ENCODE results near the gene MAP4K5. TPM values are rescaled to one million over a fixed set of nuclear protein-coding genes. Genes with fewer than 3 reads are reported as not detected.

MAP4K5 gene
- total RNA-seq, 1 donor = 134 TPM

DNA sequence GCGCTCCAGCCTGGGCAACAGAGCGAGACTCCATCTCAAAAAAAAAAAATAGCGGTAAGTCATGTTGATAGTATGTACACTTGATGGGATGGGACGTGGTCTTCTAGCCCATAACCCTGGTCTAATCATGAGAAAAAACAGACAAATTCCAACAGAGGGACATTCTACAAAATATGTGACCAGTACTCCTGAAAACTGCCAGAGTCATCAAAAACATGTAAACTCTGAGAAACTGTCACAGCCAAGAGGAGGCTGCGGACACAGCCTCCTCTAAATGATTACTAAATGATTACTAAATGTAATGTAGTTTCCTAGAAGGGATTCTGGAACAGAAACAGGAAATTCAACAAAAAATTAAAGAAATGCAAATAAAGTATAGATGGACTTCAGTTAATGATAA is 156.6 kb downstream of the MAP4K5 start:
- no peak overlapping the region for H2AFZ ChIP-seq (ENCODE audit: low read length)
- DNase-seq (ENCODE audit: insufficient read length, low spot score, missing footprints) = no peak
- H3K79me2 ChIP-seq (ENCODE audit: insufficient read depth, low read length) = no peaks in the 10 kb centered on the region
- H3K4me2 ChIP-seq (ENCODE audit: insufficient read depth, low read length) = no peak overlapping the region
- no peaks in the 10 kb centered on the region for H3K4me1 ChIP-seq (ENCODE audit: insufficient read depth, low read length)
- TF ChIP-seq, protein P1, sequence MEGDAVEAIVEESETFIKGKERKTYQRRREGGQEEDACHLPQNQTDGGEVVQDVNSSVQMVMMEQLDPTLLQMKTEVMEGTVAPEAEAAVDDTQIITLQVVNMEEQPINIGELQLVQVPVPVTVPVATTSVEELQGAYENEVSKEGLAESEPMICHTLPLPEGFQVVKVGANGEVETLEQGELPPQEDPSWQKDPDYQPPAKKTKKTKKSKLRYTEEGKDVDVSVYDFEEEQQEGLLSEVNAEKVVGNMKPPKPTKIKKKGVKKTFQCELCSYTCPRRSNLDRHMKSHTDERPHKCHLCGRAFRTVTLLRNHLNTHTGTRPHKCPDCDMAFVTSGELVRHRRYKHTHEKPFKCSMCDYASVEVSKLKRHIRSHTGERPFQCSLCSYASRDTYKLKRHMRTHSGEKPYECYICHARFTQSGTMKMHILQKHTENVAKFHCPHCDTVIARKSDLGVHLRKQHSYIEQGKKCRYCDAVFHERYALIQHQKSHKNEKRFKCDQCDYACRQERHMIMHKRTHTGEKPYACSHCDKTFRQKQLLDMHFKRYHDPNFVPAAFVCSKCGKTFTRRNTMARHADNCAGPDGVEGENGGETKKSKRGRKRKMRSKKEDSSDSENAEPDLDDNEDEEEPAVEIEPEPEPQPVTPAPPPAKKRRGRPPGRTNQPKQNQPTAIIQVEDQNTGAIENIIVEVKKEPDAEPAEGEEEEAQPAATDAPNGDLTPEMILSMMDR (IDR thresholded peaks at IDR 0.05; ENCODE audit: extremely low read depth, low read depth, low read length) = no peak
- no peaks in the 10 kb centered on the region for H3K9me3 ChIP-seq (ENCODE audit: low read depth, low read length)
- H3K36me3 ChIP-seq (ENCODE audit: insufficient read depth, low read length) = no peaks in the 10 kb centered on the region
- H3K27me3 ChIP-seq (ENCODE audit: insufficient read depth, low read length) = no peaks in the 10 kb centered on the region
- no peaks in the 10 kb centered on the region for H4K20me1 ChIP-seq (ENCODE audit: insufficient read depth, low read length)
- H3K27ac ChIP-seq (ENCODE audit: low read depth, low read length) = no peak overlapping the region
- H3K4me3 ChIP-seq (ENCODE audit: insufficient read depth, low read length) = no peak overlapping the region

DNA sequence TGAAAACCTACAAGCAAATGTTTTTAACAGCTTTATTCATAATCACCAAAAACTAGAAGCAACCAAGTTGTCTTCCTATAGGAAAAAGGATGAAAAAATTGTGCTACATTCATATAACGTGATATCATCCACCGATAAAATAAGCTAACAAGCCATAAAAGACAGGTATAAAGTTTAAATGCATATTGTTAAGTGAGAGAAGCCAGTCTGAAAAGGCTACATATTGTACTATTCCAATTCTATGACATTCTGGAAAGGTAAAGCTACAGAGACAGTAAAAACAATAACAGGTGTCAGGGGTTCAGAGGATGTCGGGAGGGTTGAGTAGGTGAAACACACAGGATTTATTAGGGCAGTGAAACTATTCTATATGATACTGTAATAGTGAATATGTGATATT is 158.4 kb downstream of the MAP4K5 start:
- H3K4me2 ChIP-seq (ENCODE audit: insufficient read depth, low read length) = no peak overlapping the region
- no peaks in the 10 kb centered on the region for H3K4me1 ChIP-seq (ENCODE audit: insufficient read depth, low read length)
- no peaks in the 10 kb centered on the region for H4K20me1 ChIP-seq (ENCODE audit: insufficient read depth, low read length)
- TF ChIP-seq, protein P1 (IDR thresholded peaks at IDR 0.05; ENCODE audit: extremely low read depth, low read depth, low read length) = no peak
- H3K36me3 ChIP-seq (ENCODE audit: insufficient read depth, low read length) = no peaks in the 10 kb centered on the region
- H3K4me3 ChIP-seq (ENCODE audit: insufficient read depth, low read length) = no peak overlapping the region
- DNase-seq (ENCODE audit: insufficient read length, low spot score, missing footprints) = no peak
- H2AFZ ChIP-seq (ENCODE audit: low read length) = no peak overlapping the region
- no peaks in the 10 kb centered on the region for H3K9me3 ChIP-seq (ENCODE audit: low read depth, low read length)
- no peak overlapping the region for H3K27ac ChIP-seq (ENCODE audit: low read depth, low read length)
- H3K79me2 ChIP-seq (ENCODE audit: insufficient read depth, low read length) = no peaks in the 10 kb centered on the region
- no peaks in the 10 kb centered on the region for H3K27me3 ChIP-seq (ENCODE audit: insufficient read depth, low read length)

DNA sequence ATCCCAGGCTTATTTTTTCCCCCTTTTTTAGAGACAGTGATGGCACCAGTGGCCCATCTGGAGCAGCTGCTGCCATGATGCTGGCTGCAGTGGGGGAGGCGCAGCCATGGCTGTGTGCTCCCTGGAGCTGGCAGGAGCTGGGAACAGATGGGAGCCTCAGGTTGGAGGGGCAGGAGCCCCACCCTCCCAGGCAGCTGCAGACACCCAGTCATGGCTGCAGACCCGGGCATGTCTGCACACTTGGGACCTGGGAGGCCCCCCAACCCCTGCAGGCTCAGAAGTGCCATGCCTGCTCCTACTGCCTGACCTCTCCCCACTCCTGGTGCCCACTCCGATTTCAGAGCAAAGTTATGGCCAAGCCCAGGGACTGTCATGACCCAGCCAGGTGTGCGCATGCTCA is 160.8 kb downstream of the MAP4K5 start:
- no peak overlapping the region for H3K4me2 ChIP-seq (ENCODE audit: insufficient read depth, low read length)
- no peaks in the 10 kb centered on the region for H4K20me1 ChIP-seq (ENCODE audit: insufficient read depth, low read length)
- H3K4me3 ChIP-seq (ENCODE audit: insufficient read depth, low read length) = no peak overlapping the region
- H3K4me1 ChIP-seq (ENCODE audit: insufficient read depth, low read length) = no peaks in the 10 kb centered on the region
- no peaks in the 10 kb centered on the region for H3K36me3 ChIP-seq (ENCODE audit: insufficient read depth, low read length)
- H2AFZ ChIP-seq (ENCODE audit: low read length) = no peak overlapping the region
- no peaks in the 10 kb centered on the region for H3K9me3 ChIP-seq (ENCODE audit: low read depth, low read length)
- TF ChIP-seq, protein P1 (IDR thresholded peaks at IDR 0.05; ENCODE audit: extremely low read depth, low read depth, low read length) = no peak
- no peaks in the 10 kb centered on the region for H3K79me2 ChIP-seq (ENCODE audit: insufficient read depth, low read length)
- H3K27ac ChIP-seq (ENCODE audit: low read depth, low read length) = no peak overlapping the region
- no peak for DNase-seq (ENCODE audit: insufficient read length, low spot score, missing footprints)
- H3K27me3 ChIP-seq (ENCODE audit: insufficient read depth, low read length) = no peaks in the 10 kb centered on the region

Small RNA genes within 50 kb of the gene (small RNA-seq; reads per million reads assigned to genes)
- gene RF00019 (not detected), gene SNRPGP1 (not detected)

Other genes with a start within 250 kb of the MAP4K5 start
- 3.2 and 3.6 TPM in 2 replicates for gene L2HGDH, start 220.3 kb downstream of the MAP4K5 start, total RNA-seq
- gene DMAC2L, start 220.2 kb downstream of the MAP4K5 start, total RNA-seq = 7.2 and 9.4 TPM in 2 replicates
- 4.7 and 10.5 TPM in 2 replicates for gene CDKL1, start 135.7 kb downstream of the MAP4K5 start, total RNA-seq
- gene ATL1, start 27.6 kb upstream of the MAP4K5 start, total RNA-seq = 6.5 and 8.5 TPM in 2 replicates
- gene SAV1, start 135.7 kb upstream of the MAP4K5 start, total RNA-seq = 44.2 and 50.1 TPM in 2 replicates

Data from osteoblast (primary cell).